ENCODE measurements around the gene SKOR2. TPM values are rescaled to one million over a fixed set of nuclear protein-coding genes. Genes with fewer than 3 reads are reported as not detected.

The SKOR2 gene
- total and polyA plus RNA-seq, 9 of the 15 experiments (the other 6 are each of a cell fraction or from before 2014, with no cell fraction given), result not detected

GRCh38 chr18:47184419-47185050, 66.9 kb downstream of the SKOR2 start (continued):
- TF ChIP-seq CHAMP1 (IDR thresholded peaks at IDR 0.05) (peak; percentile 52; the same call in 1 of the 2 replicates), RHOXF2B (CRISPR knock-in tag; conservative IDR thresholded peaks at IDR 0.05) (no peak), XRCC5 (IDR thresholded peaks at IDR 0.05; ENCODE audit: low read depth, low read length) (no peak), MCM7 (IDR thresholded peaks at IDR 0.05) (no peak), CREB5 (CRISPR knock-in tag; IDR thresholded peaks at IDR 0.05) (no peak), ZNF778 (CRISPR knock-in tag; IDR thresholded peaks at IDR 0.05) (no peak), EZH2 (IDR thresholded peaks at IDR 0.05; ENCODE audit: borderline replicate concordance, low read depth, low read length) (no peak), GATAD2A (IDR thresholded peaks at IDR 0.05) (no peak), FOXJ3 (CRISPR knock-in tag; IDR thresholded peaks at IDR 0.05) (no peak), NBN (IDR thresholded peaks at IDR 0.05; ENCODE audit: low read depth) (0 out of 2 replicates have a peak, but pooled peaks have one; percentile 21), CAMTA2 (CRISPR knock-in tag; conservative IDR thresholded peaks at IDR 0.05) (no peak), ZNF512 (tag; IDR thresholded peaks at IDR 0.05) (no peak), RBM25 (IDR thresholded peaks at IDR 0.05; ENCODE audit: low read depth, low read length, severe bottlenecking) (no peak), ZNF785 (CRISPR knock-in tag; IDR thresholded peaks at IDR 0.05) (no peak), KLF6 (CRISPR knock-in tag; IDR thresholded peaks at IDR 0.05; ENCODE audit: borderline replicate concordance) (no peak), CHD2 (IDR thresholded peaks at IDR 0.05; ENCODE audit: low read depth, low read length) (no peak), ZNF165 (CRISPR knock-in tag; IDR thresholded peaks at IDR 0.05; ENCODE audit: borderline replicate concordance) (no peak), NCOA6 (IDR thresholded peaks at IDR 0.05) (no peak), PKNOX1 (IDR thresholded peaks at IDR 0.05) (no peak), TAF1 (IDR thresholded peaks at IDR 0.05; ENCODE audit: control insufficient read depth, extremely low read depth, insufficient read depth, low read length, severe bottlenecking) (no peak), FOXK1 (CRISPR knock-in tag; IDR thresholded peaks at IDR 0.05; ENCODE audit: borderline replicate concordance) (no peak), KDM5B (IDR thresholded peaks at IDR 0.05; ENCODE audit: insufficient replicate concordance, low read depth, low read length) (no peak), ZNF197 (CRISPR knock-in tag; IDR thresholded peaks at IDR 0.05; ENCODE audit: low read depth) (no peak), CHD4 (IDR thresholded peaks at IDR 0.05; ENCODE audit: insufficient read depth, insufficient replicate concordance, low read depth, low read length, poor library complexity, severe bottlenecking) (no peak)
